ENCODE data around the gene USP54. TPM values are rescaled to one million over a fixed set of nuclear protein-coding genes. Genes with fewer than 3 reads are reported as not detected.
A peak's percentile ranks its signal among the peaks of the same experiment; 100 is the strongest.

USP54 gene
- total RNA-seq, 1 donor from 2014 or later = 5.8 TPM

DNA sequence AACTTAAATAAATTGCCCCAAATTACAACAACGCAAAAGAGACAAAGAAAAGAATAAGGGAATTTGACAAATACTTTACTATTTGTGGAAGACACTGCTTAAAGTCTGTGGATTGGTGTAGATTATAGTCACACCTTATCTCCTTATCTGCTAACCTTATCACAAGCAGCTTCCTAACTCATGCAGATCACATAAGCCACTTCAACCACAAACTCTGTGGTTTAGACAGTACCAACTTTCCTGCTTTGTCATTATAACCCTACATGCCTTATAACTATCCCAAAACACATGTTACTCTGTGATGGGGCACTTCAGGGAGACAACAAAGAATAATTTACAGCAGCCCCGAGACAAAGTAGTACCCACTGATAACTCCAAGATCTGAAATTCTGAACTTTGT, 53.9 kb downstream of the USP54 start:
- DNase-seq (ENCODE audit: low read depth in 2 of 2) = no peak

DNA sequence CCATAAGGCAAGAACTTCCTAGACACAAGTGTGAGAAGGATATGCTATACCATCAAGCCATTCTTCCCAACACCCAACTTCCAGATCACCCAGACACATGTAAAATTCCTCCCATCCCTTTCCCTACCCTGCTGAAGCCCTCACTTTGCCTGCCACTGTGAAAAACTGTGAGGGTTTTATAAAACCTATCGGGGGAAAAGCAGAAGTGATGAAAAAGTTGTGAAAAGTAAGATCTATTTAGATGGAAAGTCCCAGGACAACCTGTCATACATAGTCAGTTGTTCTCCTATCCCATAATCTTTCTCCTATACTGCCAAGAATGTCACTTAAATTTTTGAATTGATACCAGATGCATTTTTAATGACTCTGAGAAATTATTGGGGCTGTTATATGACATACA, 56.3 kb downstream of the USP54 start:
- no peak for DNase-seq (ENCODE audit: low read depth in 2 of 2)

DNA sequence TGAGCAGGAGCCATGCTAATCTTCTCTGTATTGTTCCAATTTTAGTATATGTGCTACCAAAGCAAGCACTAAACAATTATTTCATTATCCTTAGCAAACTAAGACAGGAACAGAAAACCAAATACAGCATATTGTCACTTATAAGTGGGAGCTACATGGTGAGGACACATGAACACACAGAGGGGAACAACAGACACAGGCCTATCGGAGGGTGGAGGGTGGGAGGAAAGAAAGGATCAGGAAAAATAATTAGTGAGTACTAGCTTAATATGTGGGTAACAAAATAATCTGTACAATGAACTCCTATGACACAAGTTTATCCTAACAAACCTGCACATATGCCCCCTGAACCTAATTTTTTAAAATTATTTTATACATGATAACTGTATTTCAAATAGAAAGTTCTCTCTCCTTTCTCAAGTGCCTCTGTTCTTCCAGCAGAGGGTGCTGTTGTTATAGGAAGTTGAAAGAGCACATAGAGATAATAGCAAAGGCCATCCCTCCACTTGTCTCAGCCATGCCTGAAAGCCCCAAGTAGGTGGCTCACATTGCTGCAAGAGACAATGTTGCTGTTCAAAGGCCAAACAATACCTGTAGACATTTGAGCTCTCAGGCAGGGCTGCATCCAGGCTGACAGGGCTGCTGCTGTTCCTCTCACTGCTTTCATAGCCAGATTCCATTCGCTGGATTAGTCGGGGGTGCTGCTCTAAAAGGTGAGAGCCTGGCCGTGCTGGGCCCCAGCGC, 61.9 kb downstream of the USP54 start:
- peak; percentile 72 to 81 for DNase-seq (ENCODE audit: low read depth in 2 of 2)

DNA sequence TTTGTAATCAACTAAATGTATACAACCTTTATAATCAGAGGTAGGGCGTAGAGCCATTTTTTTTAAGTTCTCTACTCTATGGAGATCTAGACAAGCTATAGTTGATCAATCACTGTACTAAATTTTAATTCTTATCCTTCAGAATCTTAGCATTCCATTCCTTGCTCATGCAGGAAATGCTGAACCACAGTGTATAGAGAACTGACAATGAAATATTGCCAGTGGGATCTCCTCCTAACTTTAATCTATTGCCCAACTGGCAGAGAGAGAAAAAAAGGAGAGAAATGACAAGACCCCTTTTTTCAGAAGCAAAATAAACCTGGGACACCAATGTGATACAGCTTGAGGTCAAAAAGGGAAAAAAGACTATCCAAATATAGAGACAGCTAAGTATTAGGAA, 68.9 kb downstream of the USP54 start:
- no peak for DNase-seq (ENCODE audit: low read depth in 2 of 2)

DNA sequence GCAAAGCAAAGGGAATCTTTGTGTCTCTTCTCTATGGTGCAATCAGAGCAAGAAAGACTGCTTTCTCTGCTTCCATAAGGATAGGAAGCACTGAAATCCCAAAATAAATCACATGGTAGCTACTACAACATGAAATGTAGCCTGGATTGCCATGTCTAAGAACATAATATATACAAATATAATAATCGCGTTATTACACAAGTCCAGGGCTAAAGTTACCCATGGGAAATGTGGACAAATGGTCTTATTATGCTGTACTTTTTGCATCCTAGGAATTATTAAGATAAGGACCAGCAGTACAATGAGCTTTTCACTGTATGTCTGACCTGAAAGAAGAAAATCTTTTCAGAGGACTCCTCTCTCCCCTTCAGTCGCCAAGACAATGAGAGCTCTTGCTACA, 71.8 kb downstream of the USP54 start:
- DNase-seq (ENCODE audit: low read depth in 2 of 2) = no peak

DNA sequence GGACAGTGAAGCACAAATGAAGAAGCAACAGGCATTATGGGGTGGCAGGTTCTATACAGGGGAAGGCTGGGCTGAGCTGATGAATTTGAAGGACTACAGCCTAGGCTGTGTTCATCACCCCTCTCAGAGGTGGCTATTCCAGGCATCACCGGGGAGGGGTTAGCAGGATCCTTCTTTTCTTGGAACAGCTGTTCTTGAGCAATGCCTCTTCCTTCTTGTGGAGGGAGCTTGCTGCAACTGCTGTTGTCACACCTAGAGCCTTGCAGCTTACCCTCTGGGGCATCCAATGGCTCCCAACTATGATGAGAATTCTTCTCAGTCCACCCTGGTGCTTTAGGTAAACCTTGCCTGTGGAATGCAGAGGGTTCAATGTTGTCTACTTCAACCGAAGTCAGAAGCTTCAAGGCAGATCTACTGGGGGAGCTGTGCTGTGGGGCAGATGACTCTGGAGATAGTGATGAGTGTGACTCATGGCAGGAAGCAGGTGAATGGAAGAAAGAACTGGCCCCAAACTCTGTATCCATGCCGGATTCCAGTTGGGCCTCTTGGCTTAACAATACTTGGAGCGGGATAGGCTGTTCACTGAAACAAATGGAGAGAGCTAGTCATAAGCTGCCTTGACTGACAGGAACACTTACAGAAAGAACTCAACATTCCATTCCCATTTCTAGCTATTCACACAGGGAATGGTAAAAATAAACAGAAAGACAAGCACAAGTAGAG, 73.8 kb downstream of the USP54 start:
- DNase-seq (ENCODE audit: low read depth in 2 of 2) = peak; percentile 21 to 72

DNA sequence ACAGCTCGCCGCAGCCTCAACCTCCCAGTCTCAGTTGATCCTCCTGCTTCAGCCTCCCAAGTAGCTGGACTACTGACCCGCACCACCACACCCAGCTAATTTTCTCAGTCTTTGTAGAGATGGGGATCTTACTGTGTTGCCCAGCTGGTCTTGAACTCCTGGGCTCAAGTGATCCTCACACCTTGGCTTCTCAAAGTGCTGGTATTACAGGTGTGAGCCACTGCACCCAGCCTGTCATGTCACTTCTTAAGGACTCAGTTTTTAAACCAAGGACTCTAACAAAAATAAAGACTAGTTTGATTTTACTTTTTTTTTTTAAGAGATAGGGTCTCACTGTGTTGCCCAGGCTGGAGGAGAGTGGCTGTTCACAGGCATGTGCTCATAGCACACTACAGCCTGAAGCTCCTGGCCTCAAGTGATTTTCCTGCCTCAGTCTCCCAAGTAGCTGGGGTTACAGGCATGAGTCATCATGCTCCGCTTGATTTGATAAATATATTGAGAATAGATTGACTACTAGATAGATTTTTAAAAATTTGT, 78.9 kb downstream of the USP54 start:
- DNase-seq (ENCODE audit: low read depth in 2 of 2) = no peak

DNA sequence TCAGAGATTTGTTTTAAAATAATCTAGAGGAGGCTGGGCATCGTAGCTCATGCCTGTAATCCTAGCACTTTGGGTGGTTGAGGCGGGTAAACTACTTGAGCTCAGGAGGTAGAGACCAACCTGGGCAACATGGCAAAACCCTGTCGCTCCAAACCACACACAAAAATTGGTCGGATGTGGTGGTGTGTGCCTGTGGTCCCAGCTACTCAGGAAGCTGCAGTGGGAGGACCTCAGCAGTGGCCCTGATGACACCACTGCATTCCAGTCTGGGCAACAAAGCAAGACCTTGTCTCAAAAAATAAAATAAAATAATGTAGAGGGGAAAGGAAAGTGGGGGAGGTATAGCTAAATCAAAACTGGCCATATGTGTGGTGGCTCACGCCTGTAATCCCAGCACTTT, 81.4 kb downstream of the USP54 start:
- no peak for DNase-seq (ENCODE audit: low read depth in 2 of 2)

DNA sequence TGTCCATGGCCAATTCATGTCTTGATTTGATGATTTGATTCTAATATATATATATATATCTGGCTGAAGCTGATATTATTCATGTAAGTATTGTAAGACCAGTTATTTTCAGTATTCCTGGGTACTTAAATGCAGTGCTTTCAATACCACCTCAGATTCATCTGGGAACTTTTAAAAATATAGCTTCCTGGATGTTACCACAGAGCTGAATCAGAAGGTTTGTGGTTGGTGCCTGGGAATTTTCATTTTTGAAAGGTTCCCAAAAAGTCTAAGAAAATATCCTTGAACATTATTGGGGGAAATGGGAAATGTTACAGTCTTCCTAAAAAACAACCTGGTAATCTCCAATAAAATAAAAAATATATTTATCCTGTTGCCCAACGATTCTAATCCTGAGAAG, 84.7 kb downstream of the USP54 start:
- no peak for DNase-seq (ENCODE audit: low read depth in 2 of 2)

DNA sequence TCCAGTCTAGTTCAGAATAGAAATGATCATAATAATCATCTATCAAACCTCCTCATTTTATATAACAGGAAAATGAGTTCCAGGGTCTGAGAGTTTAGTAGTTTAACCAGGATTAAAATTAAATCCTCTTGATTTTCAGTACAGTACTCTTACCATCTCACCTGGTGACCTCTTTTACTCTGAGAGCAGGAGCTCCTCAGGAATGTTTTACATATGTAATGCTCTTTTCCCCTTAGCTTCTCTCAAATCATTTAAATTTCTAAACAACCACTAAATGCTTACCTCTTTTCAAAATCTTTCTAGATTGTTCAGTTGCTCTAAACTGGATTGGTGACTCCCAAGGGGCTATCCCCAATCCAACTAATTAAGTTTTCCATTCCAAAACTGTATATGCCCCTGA, 85.1 kb downstream of the USP54 start:
- no peak for DNase-seq (ENCODE audit: low read depth in 2 of 2)

DNA sequence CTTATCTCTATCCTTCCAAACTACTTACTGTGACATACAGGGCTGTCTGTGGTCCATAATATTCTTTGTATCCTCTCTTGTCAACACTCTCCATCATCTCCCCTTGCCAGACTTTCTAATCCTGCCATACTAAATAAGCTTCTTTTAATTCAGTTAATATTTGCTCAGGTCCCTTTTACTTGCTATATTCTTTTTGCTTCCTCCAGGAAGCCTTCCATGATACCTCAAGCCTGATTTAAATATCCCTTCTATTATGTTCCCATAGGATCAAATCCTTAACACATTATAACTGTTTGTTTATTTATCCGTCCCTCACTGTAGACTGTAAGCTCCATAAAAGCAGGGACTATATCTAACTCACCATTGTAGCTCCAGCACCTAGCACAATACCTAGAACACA, 88.1 kb downstream of the USP54 start:
- no peak for DNase-seq (ENCODE audit: low read depth in 2 of 2)

DNA sequence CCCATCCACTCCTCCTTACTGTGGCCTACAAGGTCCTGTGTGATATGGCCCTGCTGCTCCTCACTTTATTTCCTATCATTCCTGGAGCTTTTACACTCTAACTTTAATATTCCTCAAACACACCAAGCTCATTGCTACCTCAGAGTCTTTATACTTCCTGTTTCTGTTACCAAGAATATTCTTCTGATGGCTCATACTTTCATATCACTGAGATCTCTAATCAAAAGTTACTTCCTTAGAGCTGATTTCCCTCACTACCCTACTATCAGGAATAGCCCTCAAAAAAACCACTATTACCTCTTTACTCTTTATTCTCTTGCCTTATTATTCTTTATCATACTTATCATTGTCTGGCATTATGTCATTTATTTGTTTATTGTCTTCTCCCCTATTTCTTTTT, 89.5 kb downstream of the USP54 start:
- DNase-seq (ENCODE audit: low read depth in 2 of 2) = peak in 1 of 2 donors; percentile 18

DNA sequence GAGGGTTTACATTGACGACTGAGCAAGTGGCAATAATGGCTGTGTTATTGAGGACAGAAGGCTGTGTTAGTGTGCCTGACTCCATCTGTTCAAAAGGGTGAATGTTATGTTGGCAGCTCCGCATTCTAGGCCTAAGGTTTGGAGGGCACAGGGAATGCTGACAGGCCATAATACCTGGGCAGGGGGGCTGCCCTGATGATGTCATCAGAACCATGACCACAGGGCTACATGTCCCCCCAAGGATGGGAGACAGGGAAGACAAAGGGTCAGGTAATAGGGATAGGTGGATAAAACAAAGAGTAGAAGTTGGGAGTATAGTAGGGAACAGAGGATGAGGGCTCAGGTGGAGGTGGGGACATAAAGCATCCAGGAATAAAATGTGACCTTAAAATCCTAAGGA, 93.5 kb downstream of the USP54 start:
- DNase-seq (ENCODE audit: low read depth in 2 of 2) = no peak

DNA sequence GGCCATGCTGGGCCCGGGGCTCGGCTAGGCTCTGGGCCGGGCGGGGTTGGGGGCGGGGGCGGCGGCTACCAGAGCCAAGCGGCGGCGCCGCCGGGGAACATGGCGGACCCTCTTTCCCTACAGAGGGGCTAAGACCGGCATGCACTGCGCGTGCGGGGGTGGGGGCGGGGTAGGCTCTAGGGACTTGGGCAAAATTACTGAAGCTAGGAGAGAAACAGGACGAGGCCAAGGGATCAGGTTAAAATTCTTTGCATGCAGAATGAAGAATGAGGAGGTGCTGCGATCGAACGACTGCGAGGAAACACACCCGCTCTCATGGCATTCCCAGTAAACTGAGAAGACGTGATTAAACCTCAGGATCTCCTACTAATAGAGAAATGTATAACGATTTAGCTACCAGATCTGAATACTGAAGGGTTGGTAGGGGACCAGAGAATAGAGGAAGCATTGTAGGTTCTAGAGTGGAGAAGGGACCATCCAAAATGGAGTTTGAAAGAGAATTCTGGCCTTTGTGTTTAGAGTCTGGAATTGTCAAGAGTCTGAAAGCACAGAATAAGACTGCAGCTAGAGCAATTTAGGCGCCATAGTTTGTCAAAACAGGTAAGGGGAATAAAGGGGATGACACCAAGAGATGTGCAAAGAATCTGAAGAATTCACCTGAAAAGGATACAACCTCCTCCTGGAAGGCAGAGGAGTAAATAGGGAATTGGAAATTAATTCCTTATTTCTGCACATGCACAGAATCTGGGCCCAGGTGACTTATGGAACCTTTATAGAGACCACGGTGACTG, 95.1 kb downstream of the USP54 start, which contains the start of gene PPP3CB:
Gene PPP3CB (minus strand): TSS at position 141 of the 791 bp plus-strand sequence. CDS start 135 bp downstream, at position 6.
- DNase-seq (ENCODE audit: low read depth in 2 of 2) = peak; percentile 92 to 98

DNA sequence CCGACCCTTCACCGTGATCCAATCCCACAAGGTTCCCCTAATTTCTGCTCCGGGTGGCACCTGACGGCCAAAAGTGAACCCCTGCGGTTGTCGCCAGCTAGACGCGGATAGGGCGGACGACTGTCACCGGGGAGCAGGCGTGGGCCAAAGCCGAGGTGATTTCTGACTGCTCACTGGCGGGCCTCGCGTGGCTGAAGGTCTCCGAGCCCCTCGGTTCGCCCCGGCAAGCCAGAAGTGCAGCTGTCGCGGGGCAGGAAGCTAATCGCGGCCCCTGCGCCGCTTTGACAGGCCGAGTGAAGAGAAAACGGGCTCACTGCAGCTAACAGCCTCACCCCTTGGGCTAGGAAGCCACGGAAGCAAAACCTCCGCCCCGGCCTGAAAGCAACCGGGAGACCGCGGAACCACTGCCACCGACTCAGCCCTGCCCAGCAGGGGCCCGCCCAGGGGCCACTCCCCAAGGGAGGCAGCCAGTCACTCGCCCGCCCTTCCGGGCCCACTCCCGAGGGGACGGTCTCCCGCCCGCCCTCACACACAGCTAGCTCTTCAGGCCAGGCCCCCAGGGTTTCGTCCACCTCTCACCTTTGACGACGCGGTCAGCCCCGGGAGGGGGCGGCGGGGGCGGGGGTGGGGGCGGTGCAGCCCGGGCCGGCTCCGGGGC, 95.8 kb downstream of the USP54 start:
- DNase-seq (ENCODE audit: low read depth in 2 of 2) = peak; percentile 72 to 90

DNA sequence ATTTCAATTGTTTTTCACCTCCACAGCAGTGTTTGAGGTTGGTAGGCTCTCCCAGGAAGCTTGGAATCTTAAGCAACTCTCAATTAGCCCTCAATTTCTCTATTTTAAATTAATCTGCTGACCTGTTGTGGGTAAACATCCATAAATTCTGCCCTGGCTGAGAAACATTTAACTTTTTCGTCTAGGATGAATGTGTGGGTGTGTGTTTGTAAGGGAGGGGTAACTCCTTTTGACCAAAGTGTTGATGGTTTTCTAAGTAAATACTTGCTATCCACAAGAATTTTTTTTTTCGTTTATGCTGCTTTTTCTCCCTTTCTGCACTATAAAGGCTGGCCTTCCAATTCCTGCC, 96.3 kb downstream of the USP54 start:
- peak in 1 of 2 donors; percentile 1 for DNase-seq (ENCODE audit: low read depth in 2 of 2)

DNA sequence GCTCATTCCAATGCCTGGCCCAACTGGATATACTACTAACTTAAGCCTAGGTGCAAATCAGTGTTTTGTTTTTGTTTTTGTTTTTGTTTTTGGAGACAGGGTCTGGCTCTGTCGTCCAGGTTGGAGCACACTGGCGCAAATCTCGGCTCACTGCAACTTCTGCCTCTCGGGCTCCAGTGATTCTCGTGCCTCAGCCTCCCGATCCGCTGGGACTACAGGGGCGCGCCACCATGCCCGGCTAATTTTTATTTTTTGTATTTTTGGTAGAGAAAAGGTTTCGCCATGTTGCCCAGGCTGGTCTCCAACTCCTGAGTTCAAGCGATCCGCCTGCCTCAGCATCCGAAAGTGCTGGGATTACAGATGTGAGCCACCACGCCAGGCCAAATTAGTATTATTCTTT, 96.9 kb downstream of the USP54 start:
- DNase-seq (ENCODE audit: low read depth in 2 of 2) = no peak

DNA sequence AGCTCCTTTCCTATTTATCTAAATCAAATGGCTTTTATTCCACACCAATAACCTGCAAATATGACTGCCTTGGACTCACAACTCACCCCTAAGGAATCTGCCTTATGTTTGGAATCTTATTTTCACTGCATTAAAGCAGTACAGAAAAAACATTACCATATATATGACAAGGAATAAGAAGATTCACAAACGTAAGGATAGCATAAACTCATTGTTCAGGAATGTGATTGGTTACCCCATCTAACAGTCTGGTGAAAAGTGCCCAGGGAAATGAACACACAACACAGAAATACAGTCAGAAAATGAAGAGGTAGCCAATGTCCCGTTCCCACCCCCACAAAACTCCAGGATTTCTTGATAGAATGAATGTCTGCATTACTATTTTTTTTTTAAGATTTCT, 97.4 kb downstream of the USP54 start:
- no peak for DNase-seq (ENCODE audit: low read depth in 2 of 2)

DNA sequence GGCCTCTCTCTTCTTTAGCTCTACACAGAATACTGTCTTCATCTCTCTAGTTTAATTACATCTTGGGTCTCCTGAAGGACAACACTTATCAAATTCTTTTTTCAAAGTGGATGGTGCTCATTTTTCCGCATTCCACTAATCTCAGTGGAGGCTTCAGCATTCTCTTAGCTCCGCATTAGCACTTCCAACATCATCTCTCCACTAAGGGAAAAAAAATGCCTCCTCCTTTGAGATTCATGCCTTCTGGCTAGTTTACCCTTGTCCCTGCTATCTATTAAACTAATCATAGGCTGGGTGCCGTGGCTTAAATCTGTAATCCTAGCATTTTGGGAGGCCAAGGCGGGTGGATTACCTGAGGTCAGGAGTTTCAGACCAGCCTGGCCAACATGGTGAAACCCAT, 104.5 kb downstream of the USP54 start:
- DNase-seq (ENCODE audit: low read depth in 2 of 2) = no peak

DNA sequence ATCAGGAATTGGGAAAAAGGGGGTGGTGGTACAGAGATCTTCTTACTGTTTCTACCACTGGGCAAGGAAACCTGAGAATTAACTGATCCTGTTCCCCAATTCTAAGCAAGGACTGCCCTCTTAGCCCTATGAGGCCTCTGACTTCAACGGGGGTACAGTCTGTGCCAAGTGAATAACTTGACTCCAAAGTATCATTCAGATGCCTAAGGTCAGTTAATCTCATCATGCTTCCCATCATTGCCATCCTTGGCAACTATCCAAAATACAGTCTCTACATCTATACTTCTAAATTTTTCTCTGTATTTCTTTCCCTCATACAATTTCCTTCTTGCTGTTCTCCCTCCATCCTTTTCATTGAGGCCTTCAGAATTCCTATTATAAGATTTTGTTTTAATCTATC, 105.8 kb downstream of the USP54 start:
- DNase-seq (ENCODE audit: low read depth in 2 of 2) = no peak

DNA sequence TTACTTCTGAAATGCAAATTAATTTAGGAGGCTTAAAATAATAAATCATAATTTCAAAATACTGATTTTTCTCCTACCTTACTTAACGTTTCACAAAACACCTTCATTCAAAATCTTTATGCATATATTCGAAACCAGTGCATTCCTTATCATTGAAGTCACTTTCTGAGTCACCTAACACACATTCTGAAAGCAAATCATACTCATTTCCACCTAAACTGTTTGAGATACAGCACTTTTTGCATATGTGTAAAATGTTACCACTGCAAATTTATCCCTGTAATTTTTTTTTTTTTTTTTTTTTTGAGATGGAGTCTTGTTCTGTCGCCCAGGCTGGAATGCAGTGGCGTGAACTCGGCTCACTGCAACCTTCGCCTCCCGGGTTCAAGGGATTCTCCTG, 111.0 kb downstream of the USP54 start:
- DNase-seq (ENCODE audit: low read depth in 2 of 2) = peak in 1 of 2 donors; percentile 15

DNA sequence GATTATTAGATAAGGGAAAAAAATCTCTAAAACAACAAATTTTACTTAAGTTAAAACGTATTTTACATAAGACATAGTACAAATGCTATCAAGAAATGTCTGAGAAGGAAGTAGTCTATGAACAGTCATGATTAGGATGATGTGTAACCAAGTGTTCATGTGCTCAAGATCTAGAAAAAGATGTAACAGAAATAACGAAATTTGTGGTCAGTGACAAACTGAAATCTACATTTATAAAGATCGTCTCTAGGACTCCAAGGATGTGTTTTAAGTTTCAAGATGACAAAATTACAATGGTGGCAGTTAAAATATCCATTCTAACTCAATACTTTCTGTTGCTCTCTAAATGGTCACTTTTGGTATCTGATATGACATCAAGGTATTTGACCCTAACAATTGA, 112.5 kb downstream of the USP54 start:
- no peak for DNase-seq (ENCODE audit: low read depth in 2 of 2)
